ENCODE data around the gene NRP2. TPM values are rescaled to one million over a fixed set of nuclear protein-coding genes. Genes with fewer than 3 reads are reported as not detected.

Gene NRP2
- total and polyA plus RNA-seq, 9 donors = 47.9 to 143 (median 106) TPM

- 26 to 28% (median 28%) methylated on average over 9 of the region's 9 CpGs for WGBS, 3 donors
- H3K36me3 ChIP-seq = no peaks in the 10 kb centered on the region
These were observed 84.6 kb downstream of the NRP2 start for GRCh38 chr2:205766779-205767359.

GRCh38 chr2:205767617-205768016 is 85.3 kb downstream of the NRP2 start:
- DNase-seq = no peak
- H3K27me3 ChIP-seq = no peaks in the 10 kb centered on the region
- no peaks in the 10 kb centered on the region for H3K36me3 ChIP-seq
- peaks cover 14% of the 10 kb centered on the region for H3K4me1 ChIP-seq (ENCODE audit: insufficient read depth)
- 83 to 89% (median 88%) methylated on average over 5 of the region's 5 CpGs for WGBS, 3 donors
- H3K4me3 ChIP-seq = no peak overlapping the region
- no peaks in the 10 kb centered on the region for H3K9me3 ChIP-seq
- TF ChIP-seq CTCF (IDR thresholded peaks at IDR 0.05) = no peak
- no peak for TF ChIP-seq EP300 (IDR thresholded peaks at IDR 0.05)
- no peak for TF ChIP-seq POLR2A (IDR thresholded peaks at IDR 0.05)
- intact Hi-C loops (cut with DNase I) = loop anchor here in 2 of 4 donors (2.0 to 5.0 kb wide), 2 partner anchors 117 to 120 kb away; no protein-coding TSS in a partner anchor
- no peak overlapping the region for H3K27ac ChIP-seq

More at GRCh38 chr2:205766779-205767359, 84.6 kb downstream of the NRP2 start:
- DNase-seq = peak; percentile 60 to 81 (median 76)
- Histone ChIP-seq H3K4me1 (ENCODE audit: insufficient read depth) (peaks cover 14% of the 10 kb centered on the region), H3K27me3 (no peaks in the 10 kb centered on the region), H3K4me3 (no peak overlapping the region), H3K9me3 (no peaks in the 10 kb centered on the region), H3K27ac (no peak overlapping the region)
- peak; percentile 58 to 82 (median 75) for TF ChIP-seq CTCF (IDR thresholded peaks at IDR 0.05)
- no peak for TF ChIP-seq EP300 (IDR thresholded peaks at IDR 0.05)
- intact Hi-C loops (cut with DNase I) = loop anchor here in 2 of 4 donors (2.0 to 5.0 kb wide), 2 partner anchors 118 to 120 kb away; no protein-coding TSS in a partner anchor

GRCh38 chr2:205768341-205768740 is 86.0 kb downstream of the NRP2 start:
- Histone ChIP-seq H3K4me3 (no peak overlapping the region), H3K27ac (no peak overlapping the region), H3K4me1 (ENCODE audit: insufficient read depth) (peaks cover 14% of the 10 kb centered on the region), H3K9me3 (no peaks in the 10 kb centered on the region), H3K27me3 (no peaks in the 10 kb centered on the region), H3K36me3 (no peaks in the 10 kb centered on the region)
- DNase-seq = no peak
- TF ChIP-seq POLR2A (IDR thresholded peaks at IDR 0.05) (no peak), EP300 (IDR thresholded peaks at IDR 0.05) (no peak), CTCF (IDR thresholded peaks at IDR 0.05) (no peak)
- intact Hi-C loops (cut with DNase I) = loop anchor here in 1 of 4 donors (5.0 kb wide), 1 partner anchor 119 kb away; no protein-coding TSS in a partner anchor
- 93 to 97% (median 95%) methylated on average over 7 of the region's 7 CpGs for whole genome bisulfite sequencing, 3 donors

- Histone ChIP-seq H3K27ac (no peak overlapping the region), H3K27me3 (no peaks in the 10 kb centered on the region), H3K4me1 (ENCODE audit: insufficient read depth) (peaks cover 10% of the 10 kb centered on the region), H3K36me3 (no peaks in the 10 kb centered on the region), H3K9me3 (no peaks in the 10 kb centered on the region), H3K4me3 (no peak overlapping the region)
- 67 to 80% (median 67%) methylated on average over 4 of the region's 4 CpGs for WGBS, 3 donors
- DNase-seq = no peak
- no peak for TF ChIP-seq POLR2A (IDR thresholded peaks at IDR 0.05)
- no peak for TF ChIP-seq EP300 (IDR thresholded peaks at IDR 0.05)
- TF ChIP-seq CTCF (IDR thresholded peaks at IDR 0.05) = no peak
- intact Hi-C loops (cut with DNase I) = loop anchor here in 1 of 4 donors (5.0 kb wide), 1 partner anchor 118 kb away; no protein-coding TSS in a partner anchor
These were observed 86.7 kb downstream of the NRP2 start for GRCh38 chr2:205768815-205769494.

All from ovary (tissue), 9 donors.